Astrocyte (in vitro differentiated cells and primary cell): Measurements from ENCODE around the gene DOCK7. TPM values are rescaled to one million over a fixed set of nuclear protein-coding genes. Genes with fewer than 3 reads are reported as not detected.

Source experiments
- DNase-seq: peaks from one replicate; pipeline ENCODE4 v3.0.0-alpha.2; 2010; ENCODE audit warnings: low read depth
- FAIRE-seq: peaks from 2 replicates; lab custom pipeline; 2011; peaks lifted over from hg19 to GRCh38; lab: Jason Lieb, UNC
- H2AFZ ChIP-seq: 2 replicates; pipeline ENCODE4 v1.6.0; 2012; ENCODE audit warnings: low read depth, low read length, inconsistent platforms
- H3K27ac ChIP-seq: 2 replicates; pipeline ENCODE4 v1.5.1; 2011; ENCODE audit warnings: low read depth, low read length, inconsistent platforms
- H3K27me3 ChIP-seq: 2 replicates; pipeline ENCODE4 v1.6.0; 2011; ENCODE audit warnings: low read length, inconsistent platforms; ENCODE audit not compliant: insufficient read depth
- H3K36me3 ChIP-seq: 2 replicates; pipeline ENCODE4 v1.5.1; 2011; ENCODE audit warnings: low read length, inconsistent platforms; ENCODE audit not compliant: insufficient read depth
- H3K4me1 ChIP-seq: 2 replicates; pipeline ENCODE4 v1.5.1; 2011; ENCODE audit warnings: low read length, inconsistent platforms; ENCODE audit not compliant: insufficient read depth
- H3K4me2 ChIP-seq: 2 replicates; pipeline ENCODE4 v1.6.0; 2012; ENCODE audit warnings: low read length, inconsistent platforms
- H3K4me3 ChIP-seq: 2 replicates; pipeline ENCODE4 v1.5.1; 2011; ENCODE audit warnings: low read depth, mild to moderate bottlenecking, low read length, inconsistent platforms; ENCODE audit not compliant: insufficient read depth
- H3K79me2 ChIP-seq: 2 replicates; pipeline ENCODE4 v1.6.0; 2012; ENCODE audit warnings: mild to moderate bottlenecking, low read length, inconsistent platforms; ENCODE audit not compliant: insufficient read depth
- H3K9ac ChIP-seq: 2 replicates; pipeline ENCODE4 v1.6.0; 2012; ENCODE audit warnings: mild to moderate bottlenecking, low read length, inconsistent platforms
- H3K9me3 ChIP-seq: 2 replicates; pipeline ENCODE4 v1.5.1; 2012; ENCODE audit warnings: low read depth, mild to moderate bottlenecking, low read length, inconsistent platforms; ENCODE audit not compliant: insufficient read depth
- H4K20me1 ChIP-seq: 2 replicates; pipeline ENCODE4 v1.6.0; 2012; ENCODE audit warnings: low read length, inconsistent platforms; ENCODE audit not compliant: insufficient read depth
- H3K27ac Mint-ChIP-seq: one replicate; pipeline ENCODE4 v1.8.0; 2021; ENCODE audit warnings: mild to moderate bottlenecking, mixed read lengths; ENCODE audit not compliant: unreplicated experiment
- H3K27me3 Mint-ChIP-seq: one replicate; pipeline ENCODE4 v1.8.0; 2021; ENCODE audit warnings: low read depth, mixed read lengths; ENCODE audit not compliant: unreplicated experiment
- H3K36me3 Mint-ChIP-seq: one replicate; pipeline ENCODE4 v1.8.0; 2021; ENCODE audit warnings: low read depth, mixed read lengths; ENCODE audit not compliant: unreplicated experiment
- H3K4me1 Mint-ChIP-seq: one replicate; pipeline ENCODE4 v1.8.0; 2021; ENCODE audit warnings: low read depth, mixed read lengths; ENCODE audit not compliant: unreplicated experiment
- H3K4me3 Mint-ChIP-seq: one replicate; pipeline ENCODE4 v1.8.0; 2021; ENCODE audit warnings: mild to moderate bottlenecking, moderate library complexity, mixed read lengths; ENCODE audit not compliant: unreplicated experiment
- H3K9me3 Mint-ChIP-seq: one replicate; pipeline ENCODE4 v1.8.0; 2021; ENCODE audit warnings: mild to moderate bottlenecking, mixed read lengths; ENCODE audit not compliant: unreplicated experiment
- CTCF ChIP-seq: IDR thresholded peaks from 2 replicates; pipeline ENCODE4 v1.5.1; 2011; ENCODE audit warnings: low read depth, mild to moderate bottlenecking, inconsistent platforms, low read length, moderate library complexity; ENCODE audit not compliant: insufficient read depth
- EZH2 ChIP-seq: IDR thresholded peaks from 2 replicates; pipeline ENCODE4 v1.6.1; 2012; ENCODE audit warnings: mild to moderate bottlenecking, low read length, inconsistent platforms; ENCODE audit not compliant: insufficient read depth
- total RNA-seq: library from RNA; stranded (reverse); gene quantifications from 2 replicates; pipeline ENCODE4 v1.2.1, GENCODE V29; 2021

Gene DOCK7
- total RNA-seq, 1 donor from 2014 or later, result 68.7 TPM

GRCh38 chr1:62436039-62436465 lies 252.1 kb downstream of the DOCK7 start:
- H3K9me3 ChIP-seq, result no peaks in the 10 kb centered on the region
- peak overlapping the region; percentile 90 for H3K4me2 ChIP-seq
- peak overlapping the region; percentile 99 for H3K27ac ChIP-seq
- Mint-ChIP-seq H3K36me3 (no peaks in the 10 kb centered on the region), H3K4me1 (peaks cover 13% of the 10 kb centered on the region), H3K27ac (peak overlapping the region; percentile 99), H3K9me3 (no peaks in the 10 kb centered on the region), H3K4me3 (peak overlapping the region; percentile 89), H3K27me3 (peaks cover 3% of the 10 kb centered on the region)
- H2AFZ ChIP-seq, result peak overlapping the region; percentile 95
- FAIRE-seq, result no peak
- H3K36me3 ChIP-seq, result no peaks in the 10 kb centered on the region
- peaks cover 42% of the 10 kb centered on the region for H3K79me2 ChIP-seq
- DNase-seq, result no peak
- H4K20me1 ChIP-seq, result peaks cover 10% of the 10 kb centered on the region
- H3K27me3 ChIP-seq, result no peaks in the 10 kb centered on the region
- peak overlapping the region; percentile 99 for H3K9ac ChIP-seq
- peak overlapping the region; percentile 91 for H3K4me3 ChIP-seq
- H3K4me1 ChIP-seq, result peaks cover 13% of the 10 kb centered on the region
- no peak for TF ChIP-seq EZH2
- no peak for TF ChIP-seq CTCF

GRCh38 chr1:62435231-62436038 lies 252.8 kb downstream of the DOCK7 start:
- no peak for FAIRE-seq
- Histone ChIP-seq H4K20me1 (peaks cover 10% of the 10 kb centered on the region), H3K9ac (peak overlapping the region; percentile 99), H3K27me3 (no peaks in the 10 kb centered on the region), H3K4me2 (peak overlapping the region; percentile 90), H3K27ac (peak overlapping the region; percentile 99), H3K4me3 (peak overlapping the region; percentile 91), H3K36me3 (no peaks in the 10 kb centered on the region), H2AFZ (peak overlapping the region; percentile 95), H3K9me3 (no peaks in the 10 kb centered on the region), H3K4me1 (peaks cover 13% of the 10 kb centered on the region), H3K79me2 (peaks cover 36% of the 10 kb centered on the region)
- Mint-ChIP-seq H3K36me3 (no peaks in the 10 kb centered on the region), H3K27me3 (peaks cover 4% of the 10 kb centered on the region), H3K9me3 (no peaks in the 10 kb centered on the region), H3K4me3 (peak overlapping the region; percentile 89), H3K4me1 (peaks cover 13% of the 10 kb centered on the region), H3K27ac (peak overlapping the region; percentile 99)
- DNase-seq, result no peak
- TF ChIP-seq CTCF, result no peak
- no peak for TF ChIP-seq EZH2

GRCh38 chr1:62434618-62435001 lies 253.6 kb downstream of the DOCK7 start:
- peaks cover 4% of the 10 kb centered on the region for H3K27me3 Mint-ChIP-seq
- H3K27ac ChIP-seq, result no peak overlapping the region
- no peak overlapping the region for H2AFZ ChIP-seq
- no peak for DNase-seq
- no peak overlapping the region for H3K4me2 ChIP-seq
- H3K27me3 ChIP-seq, result no peaks in the 10 kb centered on the region
- no peaks in the 10 kb centered on the region for H3K36me3 ChIP-seq
- H3K9me3 Mint-ChIP-seq, result peaks cover 2% of the 10 kb centered on the region
- H3K9me3 ChIP-seq, result no peaks in the 10 kb centered on the region
- FAIRE-seq, result no peak
- no peaks in the 10 kb centered on the region for H3K36me3 Mint-ChIP-seq
- no peak overlapping the region for H3K4me3 ChIP-seq
- peaks cover 13% of the 10 kb centered on the region for H3K4me1 Mint-ChIP-seq
- no peak overlapping the region for H3K9ac ChIP-seq
- peaks cover 13% of the 10 kb centered on the region for H3K4me1 ChIP-seq
- peaks cover 28% of the 10 kb centered on the region for H3K79me2 ChIP-seq
- no peak overlapping the region for H3K27ac Mint-ChIP-seq
- H4K20me1 ChIP-seq, result peaks cover 10% of the 10 kb centered on the region
- H3K4me3 Mint-ChIP-seq, result peak overlapping the region; percentile 27
- TF ChIP-seq EZH2 (no peak), CTCF (no peak)
